ENCODE results near the gene ZBTB39. TPM values are rescaled to one million over a fixed set of nuclear protein-coding genes. Genes with fewer than 3 reads are reported as not detected.

ZBTB39 gene
- total and polyA plus RNA-seq, 2 of the 13 experiments (the other 11 are each of a cell fraction or from before 2014, with no cell fraction given) = 6.5 to 6.9 TPM

DNA sequence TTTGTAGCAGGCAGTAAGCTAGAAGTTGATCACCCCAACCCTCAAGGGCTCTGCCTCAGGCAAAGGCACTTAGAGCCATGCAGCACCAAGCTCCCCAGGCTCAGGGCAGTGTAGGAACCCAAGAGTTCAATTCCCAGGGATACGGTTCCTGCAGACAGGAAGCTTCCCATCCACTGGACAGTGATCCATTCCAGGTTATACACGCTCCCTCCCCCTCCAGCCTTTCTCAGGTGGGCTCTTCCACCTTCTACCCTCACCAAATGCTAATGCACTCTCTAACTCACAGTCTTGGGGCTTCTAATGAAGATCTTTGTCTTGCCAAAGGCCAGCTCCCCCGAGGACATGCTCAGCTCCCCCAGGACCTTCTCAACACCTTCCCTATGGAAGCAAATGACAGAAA, 30.9 kb upstream of the ZBTB39 start:
- FAIRE-seq = no peak
- 74% methylated on average over 3 of the region's 3 CpGs for WGBS (ENCODE audit: low lambda C conversion rate)
- H3K9ac ChIP-seq (ENCODE audit: insufficient read depth, low read depth, low read length) = no peak overlapping the region
- ChIA-PET POLR2A (no interaction called here), CTCF (ENCODE audit: low intra/inter-chr PET ratio, low total read pairs) (no interaction called here)
- no peaks in the 10 kb centered on the region for H3K36me3 ChIP-seq (replicated peaks in 1 of 2; ENCODE audit: control insufficient read depth in 1 of 2, insufficient read depth in 2 of 2, low read length in 2 of 2)
- in situ Hi-C loops (cut with HindIII; ENCODE audit: extremely low pct_ligation_motif_present, low pct_unique_long_range_greater_than_20kb) = no loop called here
- no peak for TF ChIP-seq ZNF282 (IDR thresholded peaks at IDR 0.05; ENCODE audit: partially characterized antibody)
- TF ChIP-seq BRCA1 (CRISPR knock-in tag; IDR thresholded peaks at IDR 0.05) = no peak
- TF ChIP-seq, protein P1, sequence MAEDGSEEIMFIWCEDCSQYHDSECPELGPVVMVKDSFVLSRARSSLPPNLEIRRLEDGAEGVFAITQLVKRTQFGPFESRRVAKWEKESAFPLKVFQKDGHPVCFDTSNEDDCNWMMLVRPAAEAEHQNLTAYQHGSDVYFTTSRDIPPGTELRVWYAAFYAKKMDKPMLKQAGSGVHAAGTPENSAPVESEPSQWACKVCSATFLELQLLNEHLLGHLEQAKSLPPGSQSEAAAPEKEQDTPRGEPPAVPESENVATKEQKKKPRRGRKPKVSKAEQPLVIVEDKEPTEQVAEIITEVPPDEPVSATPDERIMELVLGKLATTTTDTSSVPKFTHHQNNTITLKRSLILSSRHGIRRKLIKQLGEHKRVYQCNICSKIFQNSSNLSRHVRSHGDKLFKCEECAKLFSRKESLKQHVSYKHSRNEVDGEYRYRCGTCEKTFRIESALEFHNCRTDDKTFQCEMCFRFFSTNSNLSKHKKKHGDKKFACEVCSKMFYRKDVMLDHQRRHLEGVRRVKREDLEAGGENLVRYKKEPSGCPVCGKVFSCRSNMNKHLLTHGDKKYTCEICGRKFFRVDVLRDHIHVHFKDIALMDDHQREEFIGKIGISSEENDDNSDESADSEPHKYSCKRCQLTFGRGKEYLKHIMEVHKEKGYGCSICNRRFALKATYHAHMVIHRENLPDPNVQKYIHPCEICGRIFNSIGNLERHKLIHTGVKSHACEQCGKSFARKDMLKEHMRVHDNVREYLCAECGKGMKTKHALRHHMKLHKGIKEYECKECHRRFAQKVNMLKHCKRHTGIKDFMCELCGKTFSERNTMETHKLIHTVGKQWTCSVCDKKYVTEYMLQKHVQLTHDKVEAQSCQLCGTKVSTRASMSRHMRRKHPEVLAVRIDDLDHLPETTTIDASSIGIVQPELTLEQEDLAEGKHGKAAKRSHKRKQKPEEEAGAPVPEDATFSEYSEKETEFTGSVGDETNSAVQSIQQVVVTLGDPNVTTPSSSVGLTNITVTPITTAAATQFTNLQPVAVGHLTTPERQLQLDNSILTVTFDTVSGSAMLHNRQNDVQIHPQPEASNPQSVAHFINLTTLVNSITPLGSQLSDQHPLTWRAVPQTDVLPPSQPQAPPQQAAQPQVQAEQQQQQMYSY (CRISPR knock-in tag; IDR thresholded peaks at IDR 0.05) = peak; percentile 53; the same call in 1 of the 2 replicates
- no peak for TF ChIP-seq ZNF883 (CRISPR knock-in tag; IDR thresholded peaks at IDR 0.05; ENCODE audit: not compliant biosample characterization)
- no peak for TF ChIP-seq ZNF30 (CRISPR knock-in tag; IDR thresholded peaks at IDR 0.05)
- no peak overlapping the region for H3K4me2 ChIP-seq (ENCODE audit: low read depth, low read length)
- H3K27me3 ChIP-seq (ENCODE audit: control insufficient read depth in 1 of 2, insufficient read depth in 2 of 2, low read length in 2 of 2) = no peaks in the 10 kb centered on the region
- no peaks in the 10 kb centered on the region for H3K4me1 ChIP-seq (ENCODE audit: insufficient read depth, low read length)
- no TSS peak for BruUV-seq (replicated peaks)
- ATAC-seq = no peak
- no peak for DNase-seq (ENCODE audit: low spot score)
- H3K79me2 ChIP-seq (ENCODE audit: insufficient read depth, low read length) = no peaks in the 10 kb centered on the region
- H2AFZ ChIP-seq (ENCODE audit: low read length) = no peak overlapping the region
- no peaks in the 10 kb centered on the region for H3K9me3 ChIP-seq (ENCODE audit: low read length)
- H3K27ac ChIP-seq (ENCODE audit: extremely low read length, insufficient read depth, low read length) = no peak overlapping the region
- no peak overlapping the region for H3K4me3 ChIP-seq (replicated peaks in 1 of 3; ENCODE audit: insufficient read depth in 1 of 3, low read depth in 2 of 3, low read length in 3 of 3)
- no peaks in the 10 kb centered on the region for H4K20me1 ChIP-seq (ENCODE audit: insufficient read depth, low read length)
- intact Hi-C loops (cut with micrococcal nuclease; ENCODE audit: unreplicated experiment) = no loop called here

DNA sequence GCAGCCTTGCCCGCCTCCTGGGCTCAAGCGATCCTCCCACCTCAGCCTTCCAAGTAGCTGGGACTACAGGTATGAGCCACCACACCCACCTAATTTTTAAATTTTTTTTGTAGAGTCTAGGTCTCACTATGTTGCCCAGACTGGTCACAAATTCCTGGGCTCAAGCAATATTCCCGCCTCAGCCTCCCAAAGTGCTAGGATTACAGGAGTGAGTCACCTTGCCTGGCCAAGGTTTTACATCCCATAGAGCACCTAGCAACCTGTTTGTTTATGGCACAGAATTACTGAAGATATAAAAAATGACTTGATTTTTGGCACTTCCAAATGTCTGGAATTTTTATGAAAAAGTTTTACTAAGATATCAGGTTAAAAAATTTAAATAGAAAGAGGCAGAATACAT, 27.1 kb upstream of the ZBTB39 start:
- Histone ChIP-seq H3K79me2 (ENCODE audit: insufficient read depth, low read length) (no peaks in the 10 kb centered on the region), H3K9ac (ENCODE audit: insufficient read depth, low read depth, low read length) (no peak overlapping the region), H3K4me3 (replicated peaks in 1 of 3; ENCODE audit: insufficient read depth in 1 of 3, low read depth in 2 of 3, low read length in 3 of 3) (no peak overlapping the region), H3K9me3 (ENCODE audit: low read length) (no peaks in the 10 kb centered on the region), H3K36me3 (replicated peaks in 1 of 2; ENCODE audit: control insufficient read depth in 1 of 2, insufficient read depth in 2 of 2, low read length in 2 of 2) (no peaks in the 10 kb centered on the region), H3K4me2 (ENCODE audit: low read depth, low read length) (no peak overlapping the region), H4K20me1 (ENCODE audit: insufficient read depth, low read length) (no peaks in the 10 kb centered on the region), H2AFZ (ENCODE audit: low read length) (no peak overlapping the region), H3K4me1 (ENCODE audit: insufficient read depth, low read length) (peaks cover 11% of the 10 kb centered on the region), H3K27ac (ENCODE audit: extremely low read length, insufficient read depth, low read length) (no peak overlapping the region), H3K27me3 (ENCODE audit: control insufficient read depth in 1 of 2, insufficient read depth in 2 of 2, low read length in 2 of 2) (no peaks in the 10 kb centered on the region)
- CTCF ChIA-PET (ENCODE audit: low intra/inter-chr PET ratio, low total read pairs) = no interaction called here
- ATAC-seq (no peak), FAIRE-seq (no peak), DNase-seq (ENCODE audit: low spot score) (no peak)
- BruUV-seq (replicated peaks) = no TSS peak
- POLR2A ChIA-PET = no interaction called here
- WGBS (ENCODE audit: low lambda C conversion rate) = 99% methylated on average over 3 of the region's 3 CpGs
- in situ Hi-C loops (cut with HindIII; ENCODE audit: extremely low pct_ligation_motif_present, low pct_unique_long_range_greater_than_20kb) (no loop called here), intact Hi-C loops (cut with micrococcal nuclease; ENCODE audit: unreplicated experiment) (no loop called here)
- TF ChIP-seq ZBTB42 (CRISPR knock-in tag; IDR thresholded peaks at IDR 0.05) (no peak), ZNF17 (CRISPR knock-in tag; IDR thresholded peaks at IDR 0.05) (no peak), ZSCAN21 (CRISPR knock-in tag; IDR thresholded peaks at IDR 0.05; ENCODE audit: borderline replicate concordance) (no peak), SIN3A (IDR thresholded peaks at IDR 0.05; ENCODE audit: borderline replicate concordance, low read depth, low read length) (no peak), XRCC5 (optimal IDR thresholded peaks at IDR 0.05; ENCODE audit: low read length) (no peak), ZBTB38 (CRISPR knock-in tag; IDR thresholded peaks at IDR 0.05) (no peak), RFX1 (IDR thresholded peaks at IDR 0.05) (no peak), ZFY (CRISPR knock-in tag; IDR thresholded peaks at IDR 0.05) (no peak), ZNF451 (CRISPR knock-in tag; IDR thresholded peaks at IDR 0.05) (no peak)
- TF ChIP-seq, protein P2, sequence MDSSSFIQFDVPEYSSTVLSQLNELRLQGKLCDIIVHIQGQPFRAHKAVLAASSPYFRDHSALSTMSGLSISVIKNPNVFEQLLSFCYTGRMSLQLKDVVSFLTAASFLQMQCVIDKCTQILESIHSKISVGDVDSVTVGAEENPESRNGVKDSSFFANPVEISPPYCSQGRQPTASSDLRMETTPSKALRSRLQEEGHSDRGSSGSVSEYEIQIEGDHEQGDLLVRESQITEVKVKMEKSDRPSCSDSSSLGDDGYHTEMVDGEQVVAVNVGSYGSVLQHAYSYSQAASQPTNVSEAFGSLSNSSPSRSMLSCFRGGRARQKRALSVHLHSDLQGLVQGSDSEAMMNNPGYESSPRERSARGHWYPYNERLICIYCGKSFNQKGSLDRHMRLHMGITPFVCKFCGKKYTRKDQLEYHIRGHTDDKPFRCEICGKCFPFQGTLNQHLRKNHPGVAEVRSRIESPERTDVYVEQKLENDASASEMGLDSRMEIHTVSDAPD (CRISPR knock-in tag; IDR thresholded peaks at IDR 0.05) = no peak
